CD4-positive, alpha-beta T cell treated with Interleukin-10 for 1 hour (primary cell): ENCODE results near the gene ZNF787.
A peak's percentile ranks its signal among the peaks of the same experiment; 100 is the strongest.
"Not testable (repeated sequence)": the region's sequence is repeated elsewhere in the genome, so short reads cannot be mapped to it uniquely, and the experiment has no call there.

ENCODE experiments used
- DNase-seq: peaks from one replicate; pipeline ENCODE4 v3.0.0-alpha.2; 2020

Gene ZNF787

GRCh38 chr19:56103027-56103614 is 18.0 kb downstream of the ZNF787 start:
- DNase-seq = no peak

- no peak for DNase-seq
Measured at GRCh38 chr19:56101746-56102535, 19.2 kb downstream of the ZNF787 start.

DNA sequence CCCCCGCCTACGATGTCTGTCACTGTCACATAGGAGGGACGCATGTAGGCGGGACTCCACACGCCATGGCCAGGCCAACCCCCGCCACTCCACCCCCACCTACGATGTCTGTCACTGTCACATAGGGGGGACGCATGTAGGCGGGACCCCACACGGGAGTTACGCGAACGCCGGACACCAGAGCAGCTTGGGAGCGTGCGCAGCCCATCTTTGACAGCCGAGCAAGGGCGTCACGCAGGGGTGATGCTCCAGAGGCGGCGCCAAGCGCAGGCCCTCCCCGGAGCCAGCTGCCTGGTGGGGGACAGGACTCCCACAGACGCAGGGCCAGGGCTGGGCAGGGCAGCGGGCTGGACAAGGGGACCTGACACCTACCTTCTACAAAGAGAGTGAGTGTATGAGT is 20.0 kb downstream of the ZNF787 start:
- DNase-seq = no peak

DNA sequence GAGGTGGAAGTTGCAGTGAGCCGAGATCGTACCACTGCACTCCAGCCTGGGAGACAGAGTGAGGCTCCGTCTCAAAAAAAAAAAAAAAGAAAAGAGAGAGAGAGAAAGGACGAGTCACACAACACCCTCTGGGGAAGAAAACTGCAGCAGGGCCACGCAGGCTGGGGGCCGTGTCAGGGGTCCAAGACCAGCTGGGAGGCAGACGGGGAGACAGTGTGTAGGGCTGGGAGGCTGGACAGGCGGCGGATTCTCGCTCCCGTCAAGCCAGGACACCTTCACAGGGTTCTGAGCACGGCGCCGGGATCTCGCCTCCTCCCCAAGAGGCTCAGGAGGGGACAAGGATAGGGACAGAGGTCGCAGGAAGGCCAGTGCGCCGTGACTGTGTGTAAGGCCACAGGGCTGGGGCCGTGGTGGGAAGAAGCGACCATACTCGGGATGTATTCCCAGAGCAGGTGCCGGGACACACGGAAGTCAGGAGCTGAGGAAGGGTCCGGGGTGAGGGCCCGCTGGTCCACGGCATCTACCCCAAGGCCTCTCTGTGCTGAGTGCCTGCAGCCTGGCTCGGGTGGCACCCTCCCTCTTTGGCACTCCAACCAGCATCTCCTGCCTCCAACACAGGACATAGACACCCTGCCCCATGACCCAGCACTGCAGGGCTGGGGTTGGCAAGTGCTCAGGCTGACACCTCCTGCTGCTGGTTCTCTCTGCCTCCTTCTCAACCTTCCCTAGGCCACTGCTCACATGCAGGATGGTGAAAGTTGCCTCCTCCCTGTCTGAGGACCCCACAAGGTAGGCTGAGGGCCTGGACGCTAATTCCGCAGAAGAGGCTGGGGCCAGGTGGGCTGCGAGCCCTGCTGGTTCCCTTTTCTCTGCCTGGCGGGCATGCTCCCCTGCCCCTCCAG is 21.2 kb downstream of the ZNF787 start:
- DNase-seq = no peak

DNA sequence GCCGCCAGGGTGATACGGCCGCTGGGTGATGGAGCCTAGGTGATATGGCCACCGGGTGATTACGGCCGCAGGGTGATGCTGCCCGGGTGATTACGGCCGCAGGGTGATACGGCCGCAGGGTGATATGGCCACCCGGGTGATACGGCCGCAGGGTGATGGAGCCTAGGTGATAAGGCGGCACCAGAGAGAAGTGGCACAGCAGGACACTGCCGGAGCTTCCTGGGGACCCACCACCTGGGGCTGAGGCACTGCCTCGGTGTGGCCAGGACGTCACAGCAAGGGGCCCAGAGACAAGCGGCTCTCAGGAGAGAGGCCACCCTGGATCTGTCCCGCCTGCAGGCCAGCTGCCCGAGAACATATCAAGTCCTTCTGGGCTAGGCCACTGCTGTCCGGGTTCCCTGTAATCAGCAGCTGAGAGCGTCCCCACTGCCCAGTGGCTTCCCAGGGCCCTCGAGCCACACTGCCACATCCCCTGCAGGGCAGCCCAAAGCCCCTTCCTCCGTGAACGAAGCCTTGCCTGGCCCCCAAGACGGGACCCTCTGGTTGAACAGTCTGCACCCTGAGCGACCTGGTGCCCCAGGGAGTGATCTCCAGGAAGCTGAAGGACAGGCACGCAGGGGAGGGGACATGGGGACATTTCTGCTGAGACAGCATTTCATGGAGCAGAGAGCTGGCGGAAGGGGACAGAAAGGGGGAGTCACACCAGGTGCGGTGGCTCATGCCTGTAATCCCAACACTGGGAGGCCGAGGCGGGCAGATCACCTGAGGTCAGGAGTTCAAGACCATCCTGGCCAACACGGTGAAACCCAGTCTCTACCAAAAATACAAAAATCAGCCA is 22.1 kb downstream of the ZNF787 start:
- DNase-seq = no peak

DNA sequence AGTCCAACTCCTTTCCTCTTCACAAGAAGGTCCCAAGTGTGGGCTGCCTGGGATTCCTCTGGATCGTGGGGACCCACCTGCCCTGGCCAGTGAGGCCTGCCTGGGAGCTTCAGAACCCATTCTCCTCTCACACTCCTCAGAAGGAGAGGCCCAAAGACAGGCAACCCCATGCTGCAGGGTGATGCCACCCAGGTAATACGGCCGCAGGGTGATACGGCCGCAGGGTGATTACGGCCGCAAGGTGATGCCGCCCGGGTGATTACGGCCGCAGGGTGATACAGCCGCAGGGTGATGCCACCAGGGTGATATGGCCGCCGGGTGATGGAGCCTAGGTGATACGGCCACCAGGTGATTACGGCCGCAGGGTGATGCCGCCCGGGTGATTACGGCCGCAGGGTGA is 22.9 kb downstream of the ZNF787 start:
- not testable (repeated sequence) for DNase-seq

GRCh38 chr19:56097776-56098175 is 23.3 kb downstream of the ZNF787 start:
- no peak for DNase-seq

- no peak for DNase-seq
Measured at GRCh38 chr19:56097306-56097705, 23.8 kb downstream of the ZNF787 start.

- DNase-seq = no peak
Measured at GRCh38 chr19:56096665-56097064, 24.4 kb downstream of the ZNF787 start.

- DNase-seq = no peak
Measured at GRCh38 chr19:56094449-56094848, 26.6 kb downstream of the ZNF787 start.

DNA sequence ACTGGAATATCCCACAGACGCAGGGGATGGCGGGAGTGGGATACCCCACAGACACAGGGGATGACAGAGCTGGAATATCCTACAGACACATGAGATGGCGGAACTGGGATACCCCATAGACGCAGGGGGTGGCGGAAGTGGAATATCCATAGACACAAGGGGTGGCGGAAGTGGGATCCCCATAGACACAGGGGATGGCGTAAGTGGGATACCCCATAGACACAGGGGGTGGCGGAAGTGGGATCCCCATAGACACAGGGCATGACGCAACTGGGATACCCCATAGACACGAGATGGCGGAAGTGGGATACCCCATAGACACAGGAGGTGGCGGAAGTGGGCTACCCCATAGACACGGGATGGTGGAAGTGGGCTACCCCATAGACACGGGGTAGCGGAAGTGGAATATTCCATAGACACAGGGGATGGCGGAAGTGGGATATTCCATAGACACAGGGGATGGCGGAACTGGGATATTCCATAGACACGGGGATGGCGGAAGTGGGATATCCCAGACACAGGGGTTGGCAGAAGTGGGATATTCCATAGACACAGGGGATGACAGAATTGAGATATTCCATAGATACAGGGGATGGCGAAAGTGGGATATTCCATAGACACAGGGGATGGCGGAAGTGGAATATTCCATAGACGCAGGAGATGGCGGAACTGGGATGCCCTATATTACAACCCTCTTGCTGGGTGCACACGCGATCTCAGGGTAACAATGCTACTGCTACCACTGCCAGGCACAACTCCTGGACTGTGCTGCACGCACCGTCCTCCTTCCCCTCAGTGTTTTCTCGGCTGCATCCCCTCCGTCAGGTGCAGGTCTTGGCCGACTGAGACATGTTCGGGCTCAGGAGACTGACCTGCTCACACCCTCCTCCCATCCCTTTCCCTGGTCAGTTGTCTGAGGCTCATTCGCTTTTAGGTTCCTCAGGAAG is 28.1 kb downstream of the ZNF787 start:
- no peak for DNase-seq

GRCh38 chr19:56091751-56092546 is 29.1 kb downstream of the ZNF787 start:
- DNase-seq = peak; percentile 34

- DNase-seq = no peak
Measured at GRCh38 chr19:56091066-56091490, 30.0 kb downstream of the ZNF787 start.

DNA sequence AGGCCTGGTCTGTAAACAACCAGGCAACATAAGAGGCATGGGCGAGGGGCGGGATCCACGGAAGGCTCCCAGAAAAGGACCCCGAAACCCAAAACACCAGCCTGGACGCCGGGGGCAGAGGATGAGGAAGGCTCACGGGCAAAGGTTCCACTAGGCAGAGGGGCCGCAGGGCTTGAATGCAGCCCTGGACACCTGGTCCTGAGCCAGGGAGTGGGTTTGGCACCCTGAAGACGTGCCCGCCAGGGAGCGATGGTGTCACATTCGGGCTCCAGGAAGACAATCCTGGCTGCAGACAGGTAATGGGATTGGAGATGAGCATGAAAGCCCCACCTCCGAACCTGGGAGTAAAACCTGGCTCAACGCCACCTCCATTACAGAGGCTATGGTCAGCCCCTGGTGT is 31.8 kb downstream of the ZNF787 start:
- DNase-seq = no peak

DNA sequence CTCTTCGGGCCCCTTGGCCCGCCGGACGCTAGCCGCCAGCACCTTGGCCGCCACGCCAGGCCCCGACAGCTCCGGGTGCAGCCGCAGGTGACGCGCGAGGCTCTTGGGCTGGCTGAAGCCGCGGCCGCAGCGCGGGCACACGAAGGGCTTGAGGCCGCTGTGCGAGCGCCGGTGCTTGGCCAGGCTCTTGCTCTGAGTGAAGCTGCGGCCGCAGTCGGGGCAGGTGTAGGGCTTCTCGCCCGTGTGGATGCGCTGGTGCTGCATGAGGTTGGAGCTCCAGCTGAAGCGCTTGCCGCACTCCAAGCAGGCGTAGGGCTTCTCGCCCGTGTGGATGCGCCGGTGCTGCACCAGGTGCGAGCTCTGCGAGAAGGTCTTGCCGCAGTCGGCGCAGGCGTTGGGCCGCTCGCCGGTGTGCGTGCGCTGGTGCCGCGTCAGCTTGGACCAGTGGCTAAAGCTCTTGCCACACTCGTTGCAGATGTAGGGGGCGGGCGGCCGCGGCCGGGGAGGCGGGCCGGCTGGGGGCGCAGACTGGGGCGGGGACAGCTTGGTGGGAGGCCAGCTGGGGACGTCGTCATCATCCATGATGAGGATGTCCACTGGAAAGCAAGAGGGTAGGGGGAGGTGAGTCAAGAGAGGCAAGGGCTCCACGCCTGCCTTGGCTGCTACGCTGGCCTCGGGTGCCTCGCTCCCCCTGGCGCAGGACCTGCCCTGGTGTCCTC is 32.4 kb downstream of the ZNF787 start:
- no peak for DNase-seq

DNA sequence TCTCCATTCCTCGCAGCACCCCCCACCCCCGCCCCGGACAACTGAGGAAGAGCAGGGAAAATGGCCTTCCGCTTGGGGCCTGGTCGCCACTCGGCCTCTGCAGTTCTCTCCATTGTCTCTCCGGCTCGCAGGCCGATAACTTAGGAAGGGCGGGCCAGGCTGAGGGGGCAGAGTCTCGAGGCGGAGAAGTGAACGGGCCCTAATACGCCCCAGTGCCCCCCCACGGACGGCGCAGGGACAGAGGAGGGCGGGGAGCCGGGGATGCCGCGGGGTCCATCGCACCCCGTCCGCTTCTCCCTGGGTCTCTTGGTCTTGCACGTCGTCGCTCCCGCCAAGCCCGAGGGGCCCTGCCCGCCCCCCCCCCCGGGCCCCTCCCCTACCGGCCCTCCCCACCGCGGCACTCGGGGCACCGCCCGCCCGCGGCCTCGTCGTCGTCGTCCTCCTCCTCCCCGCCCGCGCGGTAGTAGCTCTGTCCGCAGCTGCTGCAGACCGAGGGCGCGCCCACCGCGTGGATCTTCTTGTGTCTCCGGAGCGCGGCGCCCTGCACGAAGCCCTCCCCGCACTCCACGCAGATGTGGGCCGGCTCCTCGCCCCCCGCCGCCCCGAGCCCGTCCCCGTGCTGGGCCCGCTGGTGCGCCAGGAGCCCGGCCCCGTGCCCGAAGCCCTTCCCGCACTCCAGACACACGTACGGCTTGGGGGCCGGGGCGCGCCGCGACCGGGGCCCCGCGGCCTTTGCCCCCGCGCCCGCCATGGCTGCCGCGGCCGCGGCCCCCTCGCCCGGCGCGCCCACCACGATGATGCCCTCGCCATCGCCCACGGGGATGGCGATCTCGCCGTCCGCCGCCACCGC is 33.2 kb downstream of the ZNF787 start:
- DNase-seq = no peak

- no peak for DNase-seq
Measured at GRCh38 chr19:56086671-56087430, 34.2 kb downstream of the ZNF787 start.
